Measurements from ENCODE around the gene CAMK2A. TPM values are rescaled to one million over a fixed set of nuclear protein-coding genes. Genes with fewer than 3 reads are reported as not detected.

The CAMK2A gene
- total and polyA plus RNA-seq, 4 donors = under 0.01 TPM; not detected in 3

- no peak for TF ChIP-seq REST (IDR thresholded peaks at IDR 0.05)
Measured at GRCh38 chr5:150227606-150228273, 61.8 kb downstream of the CAMK2A start (continued).

GRCh38 chr5:150227036-150227435, 62.5 kb downstream of the CAMK2A start:
- WGBS = 96% methylated on average over 5 of the region's 5 CpGs
- Histone ChIP-seq H3K4me3 (ENCODE audit: low read depth in 1 of 3, low read length in 3 of 3) (no peak overlapping the region), H3K9ac (ENCODE audit: low read depth in 1 of 2, low read length in 2 of 2) (no peak overlapping the region), H3K27me3 (ENCODE audit: control insufficient read depth in 4 of 4, insufficient read depth in 4 of 4, low read length in 3 of 4) (no peaks in the 10 kb centered on the region), H3K4me1 (ENCODE audit: control insufficient read depth in 4 of 4, insufficient read depth in 4 of 4, low read length in 3 of 4) (no peaks in the 10 kb centered on the region), H3K9me3 (ENCODE audit: control insufficient read depth in 4 of 4, low read length in 3 of 4) (no peaks in the 10 kb centered on the region), H3K36me3 (ENCODE audit: control insufficient read depth in 4 of 4, insufficient read depth in 3 of 4, low read depth in 1 of 4, low read length in 3 of 4) (no peaks in the 10 kb centered on the region), H3K27ac (ENCODE audit: low read depth in 1 of 2, low read length in 2 of 2) (no peak overlapping the region)
- TF ChIP-seq RAD21 (IDR thresholded peaks at IDR 0.05) = no peak
- no peak for TF ChIP-seq SP1 (IDR thresholded peaks at IDR 0.05)
- no peak for TF ChIP-seq EGR1 (IDR thresholded peaks at IDR 0.05; ENCODE audit: low read depth in 2 of 2)
- no peak for TF ChIP-seq YY1 (IDR thresholded peaks at IDR 0.05)
- TF ChIP-seq ZBTB33 (IDR thresholded peaks at IDR 0.05) = no peak
- TF ChIP-seq RXRA (IDR thresholded peaks at IDR 0.05) = no peak
- no peak for TF ChIP-seq TAF1 (conservative IDR thresholded peaks at IDR 0.05)
- TF ChIP-seq FOXA2 (IDR thresholded peaks at IDR 0.05) = no peak
- TF ChIP-seq, protein P1, sequence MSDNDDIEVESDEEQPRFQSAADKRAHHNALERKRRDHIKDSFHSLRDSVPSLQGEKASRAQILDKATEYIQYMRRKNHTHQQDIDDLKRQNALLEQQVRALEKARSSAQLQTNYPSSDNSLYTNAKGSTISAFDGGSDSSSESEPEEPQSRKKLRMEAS (IDR thresholded peaks at IDR 0.05) = no peak
- DNase-seq (ENCODE audit: low spot score) = no peak

GRCh38 chr5:150224483-150225027, 65.0 kb downstream of the CAMK2A start:
- Histone ChIP-seq H3K4me3 (ENCODE audit: low read depth in 1 of 3, low read length in 3 of 3) (no peak overlapping the region), H3K36me3 (ENCODE audit: control insufficient read depth in 4 of 4, insufficient read depth in 3 of 4, low read depth in 1 of 4, low read length in 3 of 4) (no peaks in the 10 kb centered on the region), H3K9me3 (ENCODE audit: control insufficient read depth in 4 of 4, low read length in 3 of 4) (no peaks in the 10 kb centered on the region), H3K9ac (ENCODE audit: low read depth in 1 of 2, low read length in 2 of 2) (no peak overlapping the region), H3K4me1 (ENCODE audit: control insufficient read depth in 4 of 4, insufficient read depth in 4 of 4, low read length in 3 of 4) (no peaks in the 10 kb centered on the region), H3K27ac (ENCODE audit: low read depth in 1 of 2, low read length in 2 of 2) (no peak overlapping the region), H3K27me3 (ENCODE audit: control insufficient read depth in 4 of 4, insufficient read depth in 4 of 4, low read length in 3 of 4) (no peaks in the 10 kb centered on the region)
- TF ChIP-seq GABPA (IDR thresholded peaks at IDR 0.05 in 1 of 2, conservative IDR thresholded peaks at IDR 0.05 in 1 of 2) = no peak
- TF ChIP-seq SP1 (IDR thresholded peaks at IDR 0.05) = no peak
- no peak for TF ChIP-seq FOXA2 (IDR thresholded peaks at IDR 0.05)
- no peak for TF ChIP-seq HNF4G (IDR thresholded peaks at IDR 0.05)
- no peak for TF ChIP-seq REST (IDR thresholded peaks at IDR 0.05)
- DNase-seq (ENCODE audit: low spot score) = no peak
- 81% methylated on average over 8 of the region's 8 CpGs for WGBS
